HT-29 (cell line): ENCODE measurements around the gene LYRM4. TPM values are rescaled to one million over a fixed set of nuclear protein-coding genes. Genes with fewer than 3 reads are reported as not detected.

Source experiments
- DNase-seq: peaks from one replicate; pipeline ENCODE4 v3.0.0-alpha.2; 2015; ENCODE audit warnings: low spot score
- total RNA-seq: library from RNA; depleted of rRNA; stranded (reverse); fragments of >200 nt; shearing (Covaris generic); gene quantifications from 2 replicates; pipeline ENCODE4 v1.2.3, GENCODE V29; 2014

Gene LYRM4
- total RNA-seq, 1 experiment from 2014 or later: 25.0 TPM

- DNase-seq: peak; percentile 5
Measured at GRCh38 chr6:5174756-5175549, 85.8 kb downstream of the LYRM4 start.

- DNase-seq: no peak
Measured at GRCh38 chr6:5174244-5174643, 86.5 kb downstream of the LYRM4 start.

GRCh38 chr6:5173810-5174209, 86.9 kb downstream of the LYRM4 start:
- DNase-seq: no peak

- DNase-seq: no peak
Measured at GRCh38 chr6:5172897-5173474, 87.8 kb downstream of the LYRM4 start.

DNA sequence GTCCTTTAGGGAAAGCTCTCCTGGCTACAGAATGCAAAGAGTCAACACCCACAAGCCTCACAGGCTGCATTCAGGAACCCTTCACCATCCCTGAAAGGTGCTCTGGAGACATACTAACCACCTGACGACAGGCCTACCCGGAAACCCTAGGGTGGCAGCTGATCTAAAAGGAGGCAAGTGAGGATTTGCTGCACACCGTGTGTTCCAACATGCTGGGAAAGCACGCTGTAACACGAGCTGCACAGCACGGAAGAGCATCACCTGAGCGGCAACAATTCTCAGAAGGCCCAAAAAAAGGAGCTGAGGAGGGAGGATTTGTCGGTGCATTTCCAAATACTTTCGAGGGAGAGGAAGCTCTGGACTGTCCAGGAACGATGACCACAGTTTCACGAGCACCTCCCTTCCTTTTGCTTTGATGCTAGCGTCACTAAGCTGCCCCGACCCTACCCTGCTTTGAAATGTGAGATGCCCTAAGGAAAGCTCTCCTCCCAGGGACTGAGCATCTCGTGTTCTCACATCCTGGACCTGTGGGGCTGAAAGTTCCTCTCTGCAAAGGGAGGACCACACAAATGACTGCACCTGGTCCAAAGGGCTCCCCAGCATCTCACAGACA, 88.6 kb downstream of the LYRM4 start:
- no peak for DNase-seq

DNA sequence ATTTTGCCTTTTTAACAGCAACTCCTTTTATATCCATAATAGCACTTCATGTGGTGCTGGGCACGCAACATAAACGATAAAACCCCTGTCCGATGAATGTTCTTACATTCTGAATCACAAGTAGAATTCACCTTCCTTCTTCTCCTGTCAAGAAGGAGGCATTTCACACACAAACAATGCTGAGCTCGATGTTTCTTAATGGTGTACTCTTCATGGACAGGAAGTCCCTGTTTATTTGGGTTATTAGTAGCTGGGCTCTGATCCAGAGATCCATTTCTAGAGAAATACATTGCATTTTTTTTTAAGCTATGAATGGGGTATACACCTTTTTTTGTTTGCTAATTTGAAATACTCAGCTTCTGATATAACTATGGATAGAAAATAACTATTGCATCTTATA, 93.2 kb downstream of the LYRM4 start:
- DNase-seq: no peak

GRCh38 chr6:5164092-5164491, 96.7 kb downstream of the LYRM4 start:
- DNase-seq: no peak

DNA sequence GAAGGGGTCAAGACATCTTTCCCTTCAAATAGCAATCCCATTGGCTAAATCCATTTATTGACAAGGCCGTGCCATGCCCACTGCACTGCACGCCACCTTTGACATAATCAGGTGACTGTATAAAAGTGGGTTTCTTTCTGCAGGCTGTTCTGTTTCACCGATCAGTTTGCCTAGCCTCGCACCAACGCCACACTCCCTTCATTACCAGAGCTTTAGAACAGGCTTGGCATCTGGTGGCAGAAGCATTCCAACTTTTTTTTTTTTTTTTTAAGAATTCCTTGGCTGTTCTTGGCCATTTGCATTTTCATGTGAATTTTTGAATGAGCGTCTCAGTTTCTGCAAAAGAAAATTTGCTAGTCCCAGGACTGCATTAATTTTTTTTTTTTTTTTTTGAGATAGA, 97.5 kb downstream of the LYRM4 start:
- no peak for DNase-seq

- no peak for DNase-seq
Measured at GRCh38 chr6:5162355-5162754, 98.4 kb downstream of the LYRM4 start.

DNA sequence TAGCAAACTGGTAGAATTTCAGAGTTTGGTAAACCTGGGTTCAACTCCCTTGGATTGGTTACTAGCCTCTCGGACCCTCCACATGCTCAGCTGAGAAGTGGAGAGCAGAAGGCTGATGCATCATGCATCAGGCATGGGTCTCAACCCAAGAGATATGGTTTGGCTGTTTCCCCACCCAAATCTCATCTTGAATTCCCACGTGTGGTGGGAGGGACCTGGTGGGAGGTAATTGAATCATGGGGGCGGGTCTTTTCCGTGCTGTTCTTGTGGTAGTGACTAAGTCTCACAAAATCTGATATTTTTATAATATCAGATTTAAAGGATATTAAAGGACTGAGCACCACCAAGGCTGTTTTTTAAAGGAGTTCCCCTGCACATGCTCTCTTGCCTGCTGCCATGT, 100.5 kb downstream of the LYRM4 start:
- DNase-seq: no peak

GRCh38 chr6:5159162-5159561, 101.6 kb downstream of the LYRM4 start:
- no peak for DNase-seq

- DNase-seq: no peak
Measured at GRCh38 chr6:5158180-5158579, 102.6 kb downstream of the LYRM4 start.

GRCh38 chr6:5157621-5158138, 103.1 kb downstream of the LYRM4 start:
- DNase-seq: no peak

DNA sequence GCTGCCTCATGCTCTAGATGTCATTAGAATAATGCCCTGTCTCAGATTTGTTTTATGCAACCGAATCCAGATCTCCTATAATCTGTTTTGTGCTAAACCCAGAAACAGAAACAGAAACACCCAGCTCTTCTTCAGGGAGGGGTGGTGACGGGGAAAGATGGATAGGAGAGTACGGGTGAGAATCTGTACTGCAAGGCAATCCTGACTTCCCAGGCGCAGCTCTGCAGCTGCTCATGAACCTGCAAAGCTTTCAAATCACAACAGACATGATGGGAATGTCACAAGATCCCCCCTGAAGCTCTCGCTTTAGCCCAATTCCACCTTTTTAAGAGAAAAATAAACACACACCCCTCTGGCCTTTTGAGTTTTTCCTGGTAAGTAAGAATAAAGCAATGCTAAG, 104.1 kb downstream of the LYRM4 start:
- no peak for DNase-seq

GRCh38 chr6:5155906-5156305, 104.8 kb downstream of the LYRM4 start:
- no peak for DNase-seq

DNA sequence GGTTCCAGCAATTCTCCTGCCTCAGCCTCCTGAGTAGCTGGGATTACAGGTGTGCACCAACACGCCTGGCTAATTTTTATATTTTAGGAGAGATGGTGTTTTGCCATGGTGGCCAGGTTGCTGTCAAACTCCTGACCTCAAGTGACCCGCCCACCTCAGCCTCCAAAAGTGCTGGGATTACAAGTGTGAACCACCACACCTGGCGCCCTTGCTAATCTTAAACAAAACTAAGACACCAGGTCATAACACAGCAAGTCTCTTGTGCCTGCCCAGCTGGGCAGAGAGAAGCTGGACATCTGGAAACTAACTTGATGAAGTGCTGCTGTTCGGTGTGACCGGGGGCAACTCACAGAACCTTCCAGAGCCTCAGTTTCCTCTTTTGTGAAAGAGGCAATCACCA, 107.6 kb downstream of the LYRM4 start:
- no peak for DNase-seq

DNA sequence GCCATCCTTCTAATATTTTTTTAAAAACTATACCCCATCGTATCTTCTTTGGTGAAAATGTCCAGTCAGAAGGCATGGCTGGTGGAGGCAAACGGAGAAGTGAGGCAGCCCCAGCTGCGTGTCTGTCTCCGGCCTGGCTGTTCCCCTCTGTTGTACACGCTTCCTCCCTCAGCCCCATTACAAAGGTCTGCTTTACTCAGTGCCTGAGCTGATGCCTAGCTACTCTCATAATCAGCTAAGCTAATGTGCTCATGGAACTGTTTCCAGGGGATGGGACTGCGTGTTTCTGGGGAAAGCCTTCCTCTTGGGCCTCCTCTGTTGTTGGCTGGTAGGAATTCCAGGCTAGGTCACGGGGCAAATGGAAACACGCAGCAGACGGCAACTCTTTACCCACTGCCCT, 108.3 kb downstream of the LYRM4 start:
- DNase-seq: no peak

GRCh38 chr6:5151955-5152401, 108.8 kb downstream of the LYRM4 start:
- DNase-seq: no peak

DNA sequence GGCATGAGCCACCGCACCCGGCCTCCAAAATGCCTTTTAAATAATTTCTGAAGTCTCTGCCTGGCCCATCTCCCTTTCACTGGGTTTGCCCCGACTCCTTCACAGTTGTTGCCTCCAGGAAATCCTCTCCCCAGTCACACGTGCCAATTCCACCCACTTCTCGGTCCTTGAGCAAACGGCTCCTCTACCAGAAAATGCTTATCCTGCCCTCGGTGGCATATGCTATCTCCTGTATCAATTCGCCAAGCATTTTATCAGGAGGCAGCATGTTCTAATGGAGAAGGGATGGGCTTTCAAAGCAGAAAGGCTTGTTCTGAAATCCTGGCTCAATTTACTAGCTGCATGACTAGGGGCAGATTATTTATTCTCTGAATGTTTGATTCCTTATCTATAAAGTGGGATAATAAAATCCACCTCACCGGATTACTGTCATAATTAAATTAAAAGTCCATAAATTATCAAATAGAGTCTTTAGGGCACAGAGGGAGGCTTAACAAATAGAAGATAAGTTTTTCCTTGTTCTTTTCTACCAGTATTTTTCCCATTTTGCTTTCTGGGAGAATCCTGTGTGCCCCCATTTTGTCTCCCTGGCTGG, 109.3 kb downstream of the LYRM4 start:
- no peak for DNase-seq

DNA sequence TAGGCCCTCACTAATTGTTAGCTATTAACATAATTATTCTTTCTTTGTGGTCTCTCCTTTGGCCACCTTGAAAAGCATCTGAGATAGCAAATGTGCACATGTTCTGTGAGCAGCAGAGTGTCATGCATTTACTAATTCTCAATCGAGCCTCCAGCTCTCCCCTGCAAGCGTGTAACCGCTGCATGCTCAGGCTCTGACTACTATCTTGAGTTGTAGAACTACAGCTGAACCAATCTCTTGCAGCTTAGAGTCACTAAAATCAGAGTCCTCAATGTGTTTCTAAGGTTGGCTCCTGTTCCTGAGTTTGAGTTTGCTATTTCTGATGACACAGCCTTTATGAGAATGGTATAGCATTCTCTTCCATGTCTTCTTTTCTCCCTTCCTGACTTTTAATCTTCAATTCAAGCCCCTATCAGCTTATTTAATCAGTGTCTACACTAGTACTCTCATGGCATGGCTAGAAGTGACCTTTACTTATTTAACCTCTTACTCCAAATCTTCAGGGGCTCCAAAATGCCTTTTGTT, 110.1 kb downstream of the LYRM4 start:
- DNase-seq: no peak

DNA sequence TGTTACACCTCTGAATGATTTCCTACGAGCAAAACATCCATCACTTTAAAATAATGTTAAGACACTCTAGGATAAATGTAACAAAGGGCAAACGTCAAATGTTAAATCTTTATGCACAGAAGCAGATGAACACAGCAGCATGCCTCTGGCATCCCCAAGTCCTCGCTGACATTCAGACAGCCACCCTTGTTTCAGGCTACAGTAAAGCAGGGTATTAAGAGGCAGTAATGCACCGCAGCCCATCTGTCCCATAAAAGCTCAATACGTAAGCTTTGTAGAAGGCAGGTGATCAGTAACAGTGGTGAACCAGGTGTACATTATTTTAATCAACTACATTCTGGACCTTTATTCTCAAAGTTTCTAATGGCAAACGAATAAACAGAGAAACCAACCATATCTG, 110.9 kb downstream of the LYRM4 start:
- DNase-seq: no peak

- no peak for DNase-seq
Measured at GRCh38 chr6:5149159-5149704, 111.5 kb downstream of the LYRM4 start.
